Activated T-cell treated with anti-CD3 and anti-CD28 coated beads for 4 hours (primary cell): ENCODE measurements around the gene MTARC1.

ENCODE experiments used
- DNase-seq: peaks from one replicate; pipeline ENCODE4 v3.0.0-alpha.2; 2020

MTARC1 gene

DNA sequence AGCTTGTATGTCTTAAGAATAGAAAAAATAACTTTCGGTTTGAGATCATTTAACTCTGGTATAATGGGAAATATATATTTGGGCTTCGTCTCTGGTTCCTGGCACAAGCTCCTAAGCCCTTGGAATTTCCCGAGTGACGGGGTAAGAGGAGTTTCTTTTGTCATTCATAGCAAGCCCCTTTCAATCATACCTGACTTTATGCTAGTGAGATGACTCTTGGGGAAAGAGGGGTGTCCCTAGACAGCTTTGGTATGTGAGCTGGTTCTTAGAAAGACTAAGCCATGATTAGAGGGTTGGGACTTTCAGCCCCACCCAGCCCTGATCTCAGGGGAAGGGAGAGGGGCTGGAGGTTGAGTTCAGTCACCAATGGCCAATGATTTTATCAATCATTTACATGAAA is 13.9 kb upstream of the MTARC1 start:
- no peak for DNase-seq

DNA sequence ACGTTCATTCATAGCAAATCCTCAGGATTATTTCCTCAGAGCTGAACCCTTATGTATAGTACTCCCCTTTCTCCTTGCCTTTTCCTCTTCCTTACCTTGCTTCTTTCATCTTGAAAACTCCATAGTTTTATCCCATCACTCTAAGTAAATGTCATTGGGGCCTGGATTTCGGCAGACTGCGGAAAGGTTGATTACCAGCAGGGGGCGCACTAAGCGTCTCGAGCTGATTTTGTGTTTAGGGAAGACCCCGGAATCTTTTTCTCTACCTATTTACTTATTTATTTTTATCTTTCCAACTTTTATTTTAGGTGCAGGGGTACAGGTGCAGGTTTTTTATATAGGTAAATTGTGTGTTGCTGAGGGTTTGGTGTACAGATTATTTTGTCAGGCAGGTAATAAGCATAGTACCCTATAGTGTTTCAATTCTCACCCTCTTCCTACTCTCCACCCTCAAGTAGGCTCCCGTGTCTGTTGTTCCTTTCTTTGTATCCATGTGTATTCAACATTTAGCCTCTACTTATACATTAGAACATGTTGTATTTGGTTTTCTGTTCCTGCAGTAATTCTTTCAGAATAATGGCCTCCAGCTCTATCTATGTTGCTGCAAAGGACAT is 11.4 kb upstream of the MTARC1 start:
- peak; percentile 9 for DNase-seq

DNA sequence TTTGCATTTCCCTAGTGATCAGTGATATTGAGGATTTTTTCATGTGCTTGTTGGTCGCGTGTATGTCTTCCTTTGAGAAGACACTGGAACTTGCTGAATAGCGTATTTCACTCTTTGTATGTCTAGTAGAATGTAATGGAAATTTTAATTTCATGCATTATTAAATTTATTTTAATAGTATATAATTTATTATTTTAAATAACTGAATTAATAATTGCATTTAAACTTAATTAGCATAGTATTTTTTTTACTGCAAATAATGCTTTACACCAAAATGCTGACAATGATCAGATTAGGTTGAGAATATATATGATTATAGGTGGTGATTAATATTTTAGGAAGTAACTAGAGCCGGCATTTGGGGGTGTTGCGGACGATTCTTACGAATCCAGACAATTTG is 10.5 kb upstream of the MTARC1 start:
- DNase-seq = no peak

GRCh38 chr1:220776720-220777326 is 9.9 kb upstream of the MTARC1 start:
- peak; percentile 58 for DNase-seq

DNA sequence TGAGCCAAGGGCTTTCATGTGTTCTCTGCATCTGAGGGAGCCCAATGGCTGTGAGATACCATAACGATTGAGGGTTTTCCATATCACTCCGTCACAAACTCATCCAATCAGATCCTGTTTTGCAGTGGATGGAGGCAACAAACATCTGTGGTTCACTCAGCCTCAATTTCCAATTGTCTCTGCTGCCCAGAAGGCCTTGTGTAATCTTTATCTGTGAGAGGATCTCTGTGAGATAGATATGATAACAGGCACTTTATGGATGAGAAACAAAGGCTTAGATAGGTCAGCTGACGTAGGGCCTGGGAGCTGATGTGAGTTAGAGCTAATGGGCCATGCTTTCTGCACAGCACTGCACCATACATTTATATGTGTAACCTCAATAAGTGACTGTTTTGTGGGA is 3.3 kb upstream of the MTARC1 start:
- DNase-seq = no peak

GRCh38 chr1:220784751-220785150 is 2.0 kb upstream of the MTARC1 start:
- no peak for DNase-seq

GRCh38 chr1:220785166-220786056 is 1.3 kb upstream of the MTARC1 start:
- no peak for DNase-seq

GRCh38 chr1:220786057-220786336 is 716 bp upstream of the MTARC1 start:
- no peak for DNase-seq

GRCh38 chr1:220787069-220787619 is 431 bp downstream of the MTARC1 start:
- DNase-seq = no peak

DNA sequence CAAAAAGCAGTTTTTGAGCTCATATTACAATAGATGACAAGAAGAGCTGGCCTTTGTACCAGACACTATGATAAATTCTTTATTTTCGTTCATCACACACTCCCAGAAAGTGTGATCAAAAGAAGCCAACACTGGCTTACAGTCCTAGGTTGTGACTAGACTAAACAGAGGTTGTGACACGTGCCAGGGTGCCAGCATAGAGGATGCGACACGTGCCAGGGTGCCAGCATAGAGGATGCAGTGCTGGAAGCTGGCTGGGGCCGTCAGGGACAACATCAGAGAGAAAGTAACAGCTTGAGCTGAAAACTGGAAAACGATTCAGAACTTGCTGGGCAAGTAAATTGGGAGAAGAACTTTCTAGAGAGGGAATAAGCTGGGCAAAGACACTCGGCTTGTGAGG is 2.2 kb downstream of the MTARC1 start:
- DNase-seq = no peak

DNA sequence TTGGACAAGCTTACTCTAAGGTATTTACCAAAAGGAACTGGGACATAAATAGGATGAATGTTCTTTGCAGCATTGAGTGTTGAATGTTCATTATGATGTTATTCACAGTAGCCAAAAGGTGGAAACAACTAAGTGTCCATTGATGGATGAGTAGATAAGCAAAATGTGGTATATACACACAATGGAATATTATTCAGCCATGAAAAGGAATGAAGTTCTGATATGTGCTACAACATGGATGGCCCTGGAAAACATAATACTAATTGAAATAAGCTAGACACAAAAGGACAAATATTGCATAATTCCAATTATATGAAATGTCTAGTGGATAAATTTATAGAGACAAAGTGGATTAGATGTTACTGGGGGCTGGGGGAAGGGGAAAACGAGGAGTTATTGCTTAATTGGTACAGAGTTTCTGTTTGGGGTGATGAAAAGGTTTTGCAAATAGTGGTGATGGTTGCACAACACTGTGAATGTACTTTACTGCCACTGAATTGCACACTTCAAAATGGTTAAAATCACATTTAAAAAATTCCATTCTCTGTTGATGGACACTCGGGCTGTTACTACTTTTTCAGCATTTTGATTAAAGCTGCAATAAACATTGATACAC is 2.9 kb downstream of the MTARC1 start:
- DNase-seq = no peak

DNA sequence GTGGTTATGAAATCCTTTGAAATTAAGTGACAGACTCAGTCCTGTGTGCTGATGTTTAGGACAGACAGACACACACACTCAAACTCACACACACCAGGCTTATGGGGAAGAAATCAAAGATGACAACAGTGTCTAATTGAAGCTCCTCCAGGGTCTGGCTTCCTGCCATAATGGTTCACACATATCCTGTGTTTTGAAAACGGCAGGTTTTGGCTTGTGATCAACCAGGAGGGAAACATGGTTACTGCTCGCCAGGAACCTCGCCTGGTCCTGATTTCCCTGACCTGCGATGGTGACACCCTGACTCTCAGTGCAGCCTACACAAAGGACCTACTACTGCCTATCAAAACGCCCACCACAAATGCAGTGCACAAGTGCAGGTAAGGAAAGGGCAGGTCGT is 4.6 kb downstream of the MTARC1 start:
- DNase-seq = no peak

GRCh38 chr1:220791956-220792355 is 5.2 kb downstream of the MTARC1 start:
- no peak for DNase-seq

- DNase-seq = no peak
These were observed 9.8 kb downstream of the MTARC1 start for GRCh38 chr1:220796530-220796929.

GRCh38 chr1:220797044-220797443 is 10.3 kb downstream of the MTARC1 start:
- DNase-seq = no peak

GRCh38 chr1:220797553-220797952 is 10.8 kb downstream of the MTARC1 start:
- DNase-seq = no peak

DNA sequence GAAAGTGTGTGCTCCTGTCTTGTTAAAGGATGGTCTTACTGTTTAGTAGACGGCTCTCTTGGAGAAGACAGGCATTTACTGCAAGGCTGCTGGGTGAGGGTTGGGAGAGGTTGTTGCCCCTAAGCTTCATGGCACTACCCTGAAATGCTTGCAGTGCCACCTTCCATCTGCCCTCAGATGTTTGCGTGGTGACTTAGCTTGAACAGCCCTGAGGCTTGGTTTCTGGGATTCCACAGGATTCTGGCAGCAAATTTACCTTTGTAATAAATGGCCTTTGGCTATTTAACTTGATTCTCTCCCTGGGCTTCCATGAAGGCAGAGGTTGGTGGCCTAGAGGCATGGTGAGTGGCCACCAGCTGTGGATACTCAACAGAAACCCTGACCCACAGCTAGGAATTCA is 11.6 kb downstream of the MTARC1 start:
- no peak for DNase-seq

GRCh38 chr1:220800262-220800661 is 13.5 kb downstream of the MTARC1 start:
- no peak for DNase-seq

GRCh38 chr1:220803401-220804201 is 16.9 kb downstream of the MTARC1 start:
- peak; percentile 11 for DNase-seq

GRCh38 chr1:220804202-220804586 is 17.5 kb downstream of the MTARC1 start:
- no peak for DNase-seq

GRCh38 chr1:220806408-220806807 is 19.7 kb downstream of the MTARC1 start:
- no peak for DNase-seq

- DNase-seq = no peak
These were observed 21.0 kb downstream of the MTARC1 start for GRCh38 chr1:220807726-220808125.
